Cortex of kidney (tissue), 1 donor: ENCODE measurements around the gene SPANXA1.
"Not testable (repeated sequence)": the region's sequence is repeated elsewhere in the genome, so short reads cannot be mapped to it uniquely, and the experiment has no call there.

Experiments used
- DNase-seq: peaks from one replicate; lab custom pipeline; 2025; lab: John Stamatoyannopoulos, UW

Gene SPANXA1

DNA sequence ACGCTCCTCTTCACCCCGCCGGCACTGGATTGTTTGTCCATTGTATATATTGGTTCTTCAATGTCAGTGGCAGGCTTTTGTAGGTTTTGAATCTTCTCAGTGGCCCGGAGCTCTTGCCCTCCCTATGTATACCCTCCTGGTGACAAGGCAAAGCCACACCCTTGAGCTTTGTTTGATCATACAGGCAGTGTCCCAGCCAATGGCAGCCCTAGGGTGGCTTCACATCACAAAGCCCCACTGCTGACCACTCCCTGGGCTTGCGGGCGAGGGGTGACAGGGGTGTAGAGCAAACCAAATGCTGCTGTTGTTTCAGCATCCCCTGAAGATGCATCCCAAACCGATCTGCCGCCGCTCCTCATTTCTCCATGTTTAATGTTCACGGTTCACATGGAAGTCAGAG is at the start of gene SPANXA1:
Gene SPANXA1 (minus strand): TSS at position 101 of the 400 bp plus-strand sequence. CDS start 60 bp downstream, at position 41.
- DNase-seq, result not testable (repeated sequence)

DNA sequence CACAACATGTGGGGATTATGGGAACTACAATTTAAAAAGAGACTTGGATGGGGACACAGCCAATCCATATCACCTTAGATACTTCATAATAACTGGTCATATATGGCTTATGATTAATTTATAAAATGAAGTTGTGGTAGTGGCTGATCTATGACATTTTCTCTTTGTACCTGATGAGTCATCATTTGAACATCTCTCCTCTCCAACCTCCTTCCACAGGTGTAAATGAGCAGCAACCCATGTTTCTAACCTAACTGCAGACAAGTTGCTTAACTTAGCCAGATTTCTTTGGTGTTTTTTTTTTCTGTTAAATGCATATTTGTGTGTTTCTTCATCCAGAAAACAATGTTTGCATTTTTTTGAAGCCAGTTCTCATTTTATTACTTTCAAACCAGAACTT is 47.6 kb upstream of the SPANXA1 start:
- DNase-seq, result no peak

- no peak for DNase-seq
These were observed 34.8 kb upstream of the SPANXA1 start for GRCh38 chrX:141619336-141619735.

- no peak for DNase-seq
These were observed 24.6 kb upstream of the SPANXA1 start for GRCh38 chrX:141609111-141609510.

- DNase-seq, result not testable (repeated sequence)
These were observed 4.9 kb upstream of the SPANXA1 start, which contains the start of gene SPANXA2 for GRCh38 chrX:141589408-141589807. TSS of gene SPANXA2 (plus strand) at chrX:141589708. CDS start at chrX:141589768, 60 bp downstream.

- DNase-seq, result not testable (repeated sequence)
These were observed 42.0 kb downstream of the SPANXA1 start for GRCh38 chrX:141542551-141542950.
